ENCODE results near the gene CDH13. TPM values are rescaled to one million over a fixed set of nuclear protein-coding genes. Genes with fewer than 3 reads are reported as not detected.

The CDH13 gene
- total RNA-seq, 2 experiments from 2014 or later: not detected

GRCh38 chr16:83270061-83270460 is 643.3 kb downstream of the CDH13 start:
- no peak for TF ChIP-seq CTCF (conservative IDR thresholded peaks at IDR 0.05; ENCODE audit: low read length)
- TF ChIP-seq EZH2phosphoT487 (IDR thresholded peaks at IDR 0.05; ENCODE audit: borderline replicate concordance, low read depth, low read length): no peak
- BruUV-seq (replicated peaks): no TSS peak
- Histone ChIP-seq H2AFZ (ENCODE audit: low read length) (no peak overlapping the region), H4K20me1 (ENCODE audit: insufficient read depth, low read length) (no peaks in the 10 kb centered on the region), H3K79me2 (ENCODE audit: insufficient read depth, low read depth, low read length) (no peaks in the 10 kb centered on the region), H3K9me3 (ENCODE audit: low read length) (no peaks in the 10 kb centered on the region), H3K9me2 (ENCODE audit: insufficient read depth, low read length) (no peaks in the 10 kb centered on the region), H3K4me2 (ENCODE audit: low read length) (no peak overlapping the region), H3K4me1 (ENCODE audit: insufficient read depth, low read length, poor library complexity, severe bottlenecking) (no peaks in the 10 kb centered on the region), H3K4me3 (ENCODE audit: low read depth, low read length, poor library complexity, severe bottlenecking) (no peak overlapping the region), H3K36me3 (ENCODE audit: insufficient read depth, low read length) (no peaks in the 10 kb centered on the region), H3K27ac (ENCODE audit: low read depth, low read length, poor library complexity, severe bottlenecking) (no peak overlapping the region)
- POLR2A ChIA-PET: no interaction called here
- no peak for DNase-seq (ENCODE audit: low spot score)
- CTCF ChIA-PET (ENCODE audit: unreplicated experiment): no interaction called here
- intact Hi-C loops (cut with micrococcal nuclease; ENCODE audit: unreplicated experiment): no loop called here

DNA sequence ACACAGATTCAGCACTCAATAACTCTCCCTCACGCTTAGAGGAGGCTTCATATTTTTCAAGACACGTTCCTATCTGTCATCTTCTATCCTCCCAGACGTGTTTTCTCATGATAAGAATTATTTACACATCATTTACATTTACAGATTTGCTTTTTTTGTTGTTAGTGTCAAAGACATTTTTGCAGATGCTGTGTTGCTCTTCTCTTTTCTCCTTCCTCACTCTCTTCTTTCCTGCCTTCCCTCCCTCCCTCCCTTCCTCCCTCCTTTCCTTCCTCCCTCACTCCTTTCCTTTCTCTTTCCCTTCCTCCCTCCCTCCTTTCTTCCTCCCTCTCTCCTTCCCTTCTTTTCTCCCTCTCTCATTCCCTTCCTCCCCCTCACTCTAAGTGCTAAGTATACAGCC is 643.9 kb downstream of the CDH13 start:
- no TSS peak for BruUV-seq (replicated peaks)

GRCh38 chr16:83271123-83271522 is 644.4 kb downstream of the CDH13 start:
- H3K4me2 ChIP-seq (ENCODE audit: low read length): no peak overlapping the region
- H3K9me3 ChIP-seq (ENCODE audit: low read length): no peaks in the 10 kb centered on the region
- H3K36me3 ChIP-seq (ENCODE audit: insufficient read depth, low read length): no peaks in the 10 kb centered on the region
- no peak overlapping the region for H2AFZ ChIP-seq (ENCODE audit: low read length)
- no peak for DNase-seq (ENCODE audit: low spot score)
- no peak overlapping the region for H3K4me3 ChIP-seq (ENCODE audit: low read depth, low read length, poor library complexity, severe bottlenecking)
- BruUV-seq (replicated peaks): no TSS peak
- intact Hi-C loops (cut with micrococcal nuclease; ENCODE audit: unreplicated experiment): no loop called here
- H3K4me1 ChIP-seq (ENCODE audit: insufficient read depth, low read length, poor library complexity, severe bottlenecking): no peaks in the 10 kb centered on the region
- POLR2A ChIA-PET: no interaction called here
- no peaks in the 10 kb centered on the region for H3K79me2 ChIP-seq (ENCODE audit: insufficient read depth, low read depth, low read length)
- H4K20me1 ChIP-seq (ENCODE audit: insufficient read depth, low read length): no peaks in the 10 kb centered on the region
- H3K27ac ChIP-seq (ENCODE audit: low read depth, low read length, poor library complexity, severe bottlenecking): no peak overlapping the region
- CTCF ChIA-PET (ENCODE audit: unreplicated experiment): no interaction called here
- H3K9me2 ChIP-seq (ENCODE audit: insufficient read depth, low read length): no peaks in the 10 kb centered on the region
- TF ChIP-seq CTCF (conservative IDR thresholded peaks at IDR 0.05; ENCODE audit: low read length) (no peak), EZH2phosphoT487 (IDR thresholded peaks at IDR 0.05; ENCODE audit: borderline replicate concordance, low read depth, low read length) (no peak)

More for the DNA sequence above, 643.9 kb downstream of the CDH13 start:
- no peak overlapping the region for H2AFZ ChIP-seq (ENCODE audit: low read length)
- no peaks in the 10 kb centered on the region for H3K4me1 ChIP-seq (ENCODE audit: insufficient read depth, low read length, poor library complexity, severe bottlenecking)
- ChIA-PET POLR2A (no interaction called here), CTCF (ENCODE audit: unreplicated experiment) (no interaction called here)
- no peaks in the 10 kb centered on the region for H4K20me1 ChIP-seq (ENCODE audit: insufficient read depth, low read length)
- H3K79me2 ChIP-seq (ENCODE audit: insufficient read depth, low read depth, low read length): no peaks in the 10 kb centered on the region
- intact Hi-C loops (cut with micrococcal nuclease; ENCODE audit: unreplicated experiment): no loop called here
- no peak overlapping the region for H3K4me2 ChIP-seq (ENCODE audit: low read length)
- no peak for TF ChIP-seq EZH2phosphoT487 (IDR thresholded peaks at IDR 0.05; ENCODE audit: borderline replicate concordance, low read depth, low read length)
- TF ChIP-seq CTCF (conservative IDR thresholded peaks at IDR 0.05; ENCODE audit: low read length): no peak
- no peaks in the 10 kb centered on the region for H3K9me2 ChIP-seq (ENCODE audit: insufficient read depth, low read length)
- DNase-seq (ENCODE audit: low spot score): no peak
- no peak overlapping the region for H3K27ac ChIP-seq (ENCODE audit: low read depth, low read length, poor library complexity, severe bottlenecking)
- no peaks in the 10 kb centered on the region for H3K36me3 ChIP-seq (ENCODE audit: insufficient read depth, low read length)
- no peaks in the 10 kb centered on the region for H3K9me3 ChIP-seq (ENCODE audit: low read length)
- no peak overlapping the region for H3K4me3 ChIP-seq (ENCODE audit: low read depth, low read length, poor library complexity, severe bottlenecking)

Measured in OCI-LY7 (cell line).